HG03460 (cell line): ENCODE data around the gene GIPR.
A peak's percentile ranks its signal among the peaks of the same experiment; 100 is the strongest.
"Not testable (repeated sequence)": the region's sequence is repeated elsewhere in the genome, so short reads cannot be mapped to it uniquely, and the experiment has no call there.

Experiments used
- ATAC-seq: cut with Tn5 transposase; IDR thresholded peaks from one replicate; pipeline ENCODE4 v1.9.1; 2021; ENCODE audit not compliant: unreplicated experiment

The GIPR gene

GRCh38 chr19:45691516-45692186 is 23.6 kb downstream of the GIPR start, which contains the start of gene SNRPD2:
Gene SNRPD2, minus strand, starts transcription at chr19:45691953. Its CDS starts 65 bp downstream, at chr19:45691888.
- ATAC-seq = peak; percentile 45

DNA sequence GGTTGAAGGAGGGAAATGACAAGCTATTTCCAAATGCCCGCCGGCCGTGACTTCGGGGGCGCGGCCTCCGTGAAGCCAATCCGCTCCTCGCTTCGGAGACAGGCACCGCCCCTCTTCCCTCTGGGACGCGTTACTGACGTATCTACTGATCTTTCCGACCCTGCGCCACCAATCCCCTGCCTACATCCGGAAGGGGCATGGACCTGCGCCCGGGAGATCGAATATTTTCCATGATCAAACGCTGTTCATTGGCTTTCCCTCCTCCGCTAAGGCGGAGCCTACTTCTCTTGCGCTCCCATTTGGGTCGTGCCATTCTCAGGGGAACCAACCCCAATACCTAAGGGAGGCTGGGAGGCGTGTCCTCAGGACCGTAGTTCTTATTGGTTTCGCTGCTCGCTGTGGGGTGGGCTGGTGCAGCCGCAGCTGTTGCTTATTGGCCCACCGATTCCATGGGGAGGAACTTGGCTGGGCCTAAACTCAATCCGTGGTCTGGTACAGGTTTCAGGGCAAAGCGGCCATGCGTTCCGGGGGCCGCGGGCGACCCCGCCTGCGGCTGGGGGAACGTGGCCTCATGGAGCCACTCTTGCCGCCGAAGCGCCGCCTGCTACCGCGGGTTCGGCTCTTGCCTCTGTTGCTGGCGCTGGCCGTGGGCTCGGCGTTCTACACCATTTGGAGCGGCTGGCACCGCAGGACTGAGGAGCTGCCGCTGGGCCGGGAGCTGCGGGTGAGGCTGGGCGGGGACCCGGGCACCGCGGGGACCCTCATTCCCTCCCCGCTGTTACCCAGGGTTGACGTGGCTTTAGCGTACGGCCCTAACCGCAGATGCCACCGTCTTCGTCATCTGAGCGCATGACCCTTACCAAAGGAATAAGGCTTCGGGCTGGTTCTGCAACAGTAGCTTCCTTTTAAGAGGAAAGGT is 24.4 kb downstream of the GIPR start, which contains the start of gene QPCTL:
Gene QPCTL (plus strand): TSS at position 480 of the 919 bp plus-strand sequence. CDS start 38 bp downstream, at position 518.
- ATAC-seq = peak; percentile 83

- ATAC-seq = no peak
Observed at GRCh38 chr19:45693106-45693788, 25.2 kb downstream of the GIPR start.

- no peak for ATAC-seq
Observed at GRCh38 chr19:45701676-45702075, 33.7 kb downstream of the GIPR start.

DNA sequence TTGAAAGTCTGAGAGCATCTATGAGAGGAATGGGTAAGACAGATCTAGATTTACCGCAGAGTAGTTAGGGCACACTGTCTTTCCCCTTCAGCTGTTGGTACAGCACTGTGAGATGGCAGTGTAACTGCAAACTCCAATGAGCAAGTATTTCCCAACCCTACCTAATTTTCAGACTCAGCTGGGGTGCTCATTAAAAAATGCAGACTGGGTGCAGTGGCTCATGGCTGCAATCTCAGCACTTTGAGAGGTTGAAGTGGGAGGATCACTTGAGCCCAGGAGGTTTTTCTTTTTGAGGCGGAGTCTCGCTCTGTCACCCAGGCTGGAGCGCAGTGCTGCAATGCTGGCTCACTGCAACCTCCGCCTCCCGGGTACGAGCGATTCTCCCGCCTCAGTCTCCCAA is 37.1 kb downstream of the GIPR start:
- ATAC-seq = no peak

GRCh38 chr19:45705710-45706415 is 37.8 kb downstream of the GIPR start:
- no peak for ATAC-seq

GRCh38 chr19:45710356-45711130 is 42.5 kb downstream of the GIPR start:
- no peak for ATAC-seq

DNA sequence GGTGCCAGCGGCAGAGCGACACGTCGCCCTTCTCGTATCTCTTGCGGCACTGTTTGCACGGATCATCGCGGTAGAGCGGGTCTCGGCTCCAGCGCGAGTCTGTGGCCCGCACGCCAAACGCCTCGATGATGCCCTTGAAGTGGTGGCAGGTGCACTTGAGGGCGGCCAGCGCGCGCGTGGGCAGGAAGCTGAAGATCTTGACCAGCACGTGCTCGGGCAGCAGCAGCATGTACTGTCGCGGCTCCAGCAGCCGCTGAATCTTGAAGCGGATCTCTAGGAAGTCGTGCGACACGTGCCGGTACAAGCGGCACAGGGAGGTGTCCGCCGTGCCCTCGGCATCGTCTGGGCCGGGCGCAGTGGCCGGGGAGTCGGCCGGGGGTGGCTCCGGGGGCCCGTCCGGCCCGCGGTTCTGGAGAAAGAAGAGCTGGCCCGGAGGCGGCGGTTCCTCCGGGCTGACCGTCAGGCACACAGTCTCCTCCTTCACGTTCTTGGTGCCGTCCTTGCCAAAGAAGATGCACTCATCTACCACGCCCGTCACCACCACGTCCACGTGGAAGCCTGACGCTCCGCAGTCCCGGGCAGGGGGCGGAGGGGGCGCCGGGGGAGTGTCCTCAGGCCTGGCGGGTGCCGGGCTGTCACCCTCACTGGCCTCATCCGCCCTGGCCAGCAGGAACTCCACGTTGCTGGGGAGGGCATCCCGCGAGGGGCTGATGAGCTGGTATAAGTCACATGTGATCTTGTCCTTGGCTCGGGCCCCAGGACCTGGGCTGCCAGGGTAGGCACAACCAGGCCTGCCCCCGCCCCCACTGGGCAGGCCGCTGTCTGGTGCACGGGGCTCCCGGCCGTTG is 44.1 kb downstream of the GIPR start:
- ATAC-seq = no peak

GRCh38 chr19:45712699-45713067 is 44.7 kb downstream of the GIPR start:
- no peak for ATAC-seq

GRCh38 chr19:45713141-45713540 is 45.1 kb downstream of the GIPR start:
- ATAC-seq = no peak

DNA sequence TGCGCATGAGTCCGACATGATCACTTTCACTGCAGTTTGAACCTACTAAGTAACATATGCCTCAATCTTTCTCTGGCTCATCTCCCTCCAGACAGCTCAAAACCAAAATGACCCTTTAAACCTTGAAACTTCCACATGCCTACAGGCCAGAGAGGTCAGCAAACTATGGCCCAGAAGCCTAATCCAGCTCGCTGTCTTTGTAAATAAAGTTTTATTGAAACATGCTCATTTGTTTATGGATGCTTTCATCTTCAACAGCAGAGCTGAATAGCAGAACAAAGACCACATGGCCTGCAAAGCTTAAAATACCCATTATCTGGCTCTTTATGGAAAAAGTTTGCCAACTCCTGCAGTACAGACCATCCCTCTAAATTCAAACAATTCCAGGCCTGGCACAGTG is 47.1 kb downstream of the GIPR start:
- no peak for ATAC-seq

GRCh38 chr19:45716359-45717130 is 48.5 kb downstream of the GIPR start:
- ATAC-seq = no peak

- ATAC-seq = peak; percentile 91
Observed at GRCh38 chr19:45717131-45717982, 49.3 kb downstream of the GIPR start.

GRCh38 chr19:45717983-45718650 is 50.1 kb downstream of the GIPR start:
- no peak for ATAC-seq

- ATAC-seq = not testable (repeated sequence)
Observed at GRCh38 chr19:45720065-45720464, 52.0 kb downstream of the GIPR start.

DNA sequence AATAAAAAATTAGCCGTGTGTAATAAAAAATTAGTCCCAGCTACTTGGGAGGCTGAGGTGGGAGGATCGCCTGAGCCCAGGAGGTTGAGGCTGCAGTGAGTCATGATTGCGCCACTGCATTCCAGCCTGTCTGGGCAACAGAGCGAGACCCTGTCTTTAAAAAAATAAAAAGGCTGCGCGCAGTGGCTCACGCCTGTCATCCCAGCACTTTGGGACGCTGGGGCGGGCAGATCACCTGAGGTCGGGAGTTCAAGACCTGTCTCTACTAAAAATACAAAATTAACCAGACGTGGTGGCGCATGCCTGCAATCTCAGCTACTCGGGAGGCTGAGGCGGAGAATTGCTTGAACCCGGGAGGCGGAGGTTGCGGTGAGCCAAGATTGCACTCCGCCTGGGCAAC is 60.7 kb downstream of the GIPR start:
- not testable (repeated sequence) for ATAC-seq

- ATAC-seq = no peak
Observed at GRCh38 chr19:45729800-45730290, 61.8 kb downstream of the GIPR start.
